HepG2 (cell line): Measurements from ENCODE around the gene PIK3C3.

Source experiments
- ARNT ChIP-seq: fragments of 450-650 bp; IDR thresholded peaks from 2 replicates; pipeline ENCODE4 v1.6.1; 2017
- FOXM1 ChIP-seq: sonication (generic); formaldehyde crosslinking; IDR thresholded peaks from 2 replicates; pipeline ENCODE4 v1.5.0; 2020; ENCODE audit warnings: missing genetic modification reagents
- MBD4 ChIP-seq: IDR thresholded peaks from 2 replicates; pipeline ENCODE4 v1.6.1; 2012; ENCODE audit warnings: low read length, inconsistent platforms, borderline replicate concordance
- MTA1 ChIP-seq: sonication (generic); formaldehyde crosslinking; IDR thresholded peaks from 2 replicates; pipeline ENCODE4 v1.4.0; 2020; ENCODE audit warnings: missing genetic modification reagents, mild to moderate bottlenecking, borderline replicate concordance
- NFIC ChIP-seq: IDR thresholded peaks from 2 replicates; pipeline ENCODE4 v1.6.1; 2012; ENCODE audit warnings: mild to moderate bottlenecking, low read length, inconsistent platforms
- NFYB ChIP-seq: sonication (generic); formaldehyde crosslinking; IDR thresholded peaks from 2 replicates; pipeline ENCODE4 v1.4.0; 2020; ENCODE audit warnings: missing genetic modification reagents
- POLR2AphosphoS5 ChIP-seq: IDR thresholded peaks from 2 replicates; pipeline ENCODE4 v1.6.1; 2012; ENCODE audit warnings: low read depth, low read length
- SIN3A ChIP-seq: IDR thresholded peaks from 2 replicates; pipeline ENCODE4 v1.6.1; 2011; ENCODE audit warnings: low read depth, mild to moderate bottlenecking, control low read depth, low read length, borderline replicate concordance
- SIN3B ChIP-seq: fragments of 150-350 bp; IDR thresholded peaks from 2 replicates; pipeline ENCODE4 v1.6.1; 2014; ENCODE audit warnings: low read length
- SNAI1 ChIP-seq: sonication (generic); formaldehyde crosslinking; IDR thresholded peaks from 2 replicates; pipeline ENCODE4 v1.5.0; 2020; ENCODE audit warnings: mild to moderate bottlenecking, missing genetic modification reagents, borderline replicate concordance
- ZNF225 ChIP-seq: sonication (generic); formaldehyde crosslinking; IDR thresholded peaks from 2 replicates; pipeline ENCODE4 v1.4.0; 2020; ENCODE audit warnings: mild to moderate bottlenecking, missing genetic modification reagents
- ZNF432 ChIP-seq: sonication (generic); formaldehyde crosslinking; IDR thresholded peaks from 2 replicates; pipeline ENCODE4 v1.5.0; 2020; ENCODE audit warnings: missing genetic modification reagents, mild to moderate bottlenecking, borderline replicate concordance
- ZNF501 ChIP-seq: sonication (generic); formaldehyde crosslinking; IDR thresholded peaks from 2 replicates; pipeline ENCODE4 v1.5.1; 2020; ENCODE audit warnings: mild to moderate bottlenecking, moderate library complexity, missing genetic modification reagents
- TF ChIP-seq, protein P1 (sequence below): sonication (generic); formaldehyde crosslinking; IDR thresholded peaks from 2 replicates; pipeline ENCODE4 v1.5.0; 2020; ENCODE audit warnings: mild to moderate bottlenecking, missing genetic modification reagents, moderate library complexity

DNA sequence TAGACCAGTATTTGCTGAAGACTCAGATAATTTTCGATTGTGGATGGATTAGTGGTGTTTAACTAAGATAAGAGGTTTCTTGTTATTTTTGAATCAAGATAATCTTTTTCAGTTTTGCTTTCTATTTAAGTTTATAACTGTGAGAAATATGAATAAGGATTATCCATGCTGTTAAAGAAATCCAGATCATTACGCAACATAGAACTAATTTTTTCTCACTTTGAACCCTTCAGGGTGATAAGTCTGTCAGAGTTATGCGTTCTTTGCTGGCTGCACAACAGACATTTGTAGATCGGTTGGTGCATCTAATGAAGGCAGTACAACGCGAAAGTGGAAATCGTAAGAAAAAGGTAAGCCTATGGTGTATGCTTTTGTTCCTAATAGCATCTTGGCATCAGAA is 74.1 kb downstream of the PIK3C3 start:
- TF ChIP-seq SIN3B (no peak), ZNF225 (CRISPR knock-in tag) (no peak), NFYB (CRISPR knock-in tag) (no peak), MBD4 (no peak), ZNF432 (no peak), MTA1 (CRISPR knock-in tag) (no peak), NFIC (no peak), SIN3A (no peak), ARNT (no peak), SNAI1 (CRISPR knock-in tag) (no peak), FOXM1 (CRISPR knock-in tag) (no peak), ZNF501 (no peak), POLR2AphosphoS5 (no peak)
- TF ChIP-seq, protein P1, sequence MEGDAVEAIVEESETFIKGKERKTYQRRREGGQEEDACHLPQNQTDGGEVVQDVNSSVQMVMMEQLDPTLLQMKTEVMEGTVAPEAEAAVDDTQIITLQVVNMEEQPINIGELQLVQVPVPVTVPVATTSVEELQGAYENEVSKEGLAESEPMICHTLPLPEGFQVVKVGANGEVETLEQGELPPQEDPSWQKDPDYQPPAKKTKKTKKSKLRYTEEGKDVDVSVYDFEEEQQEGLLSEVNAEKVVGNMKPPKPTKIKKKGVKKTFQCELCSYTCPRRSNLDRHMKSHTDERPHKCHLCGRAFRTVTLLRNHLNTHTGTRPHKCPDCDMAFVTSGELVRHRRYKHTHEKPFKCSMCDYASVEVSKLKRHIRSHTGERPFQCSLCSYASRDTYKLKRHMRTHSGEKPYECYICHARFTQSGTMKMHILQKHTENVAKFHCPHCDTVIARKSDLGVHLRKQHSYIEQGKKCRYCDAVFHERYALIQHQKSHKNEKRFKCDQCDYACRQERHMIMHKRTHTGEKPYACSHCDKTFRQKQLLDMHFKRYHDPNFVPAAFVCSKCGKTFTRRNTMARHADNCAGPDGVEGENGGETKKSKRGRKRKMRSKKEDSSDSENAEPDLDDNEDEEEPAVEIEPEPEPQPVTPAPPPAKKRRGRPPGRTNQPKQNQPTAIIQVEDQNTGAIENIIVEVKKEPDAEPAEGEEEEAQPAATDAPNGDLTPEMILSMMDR (CRISPR knock-in tag), result no peak
